Measurements from ENCODE around the gene CUBN.

DNA sequence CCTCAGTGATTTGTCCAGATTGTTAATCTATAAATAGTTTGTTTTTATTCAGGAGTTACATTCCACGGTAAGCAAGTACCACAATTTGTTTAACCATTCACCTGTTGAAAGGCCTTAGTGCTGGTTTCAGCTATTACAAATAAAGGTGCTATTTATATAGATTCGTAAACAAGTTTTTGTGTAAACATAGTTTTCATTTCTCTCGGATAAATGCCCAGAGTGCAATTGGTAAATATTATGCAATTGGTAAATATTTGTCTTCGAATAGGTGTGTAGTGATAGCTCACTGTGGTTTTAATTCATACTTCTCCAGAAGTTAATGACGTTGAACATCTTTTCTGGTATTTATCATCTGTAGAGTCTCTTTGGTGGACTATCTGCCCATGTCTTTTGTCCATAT is 235.9 kb downstream of the CUBN start:
- TF ChIP-seq ZNF274 (IDR thresholded peaks at IDR 0.05; ENCODE audit: low read depth, low read length): no peak
- TF ChIP-seq SUZ12 (IDR thresholded peaks at IDR 0.05; ENCODE audit: extremely low read depth, insufficient read depth, insufficient read length): no peak
- TF ChIP-seq YY1 (IDR thresholded peaks at IDR 0.05; ENCODE audit: insufficient read depth, insufficient read length): no peak

Data from NT2/D1 (cell line).